NCI-H526 (cell line): ENCODE measurements around the gene TBC1D1.
"Not testable (repeated sequence)": the region's sequence is repeated elsewhere in the genome, so short reads cannot be mapped to it uniquely, and the experiment has no call there.

ENCODE experiments used
- DNase-seq, 2 experiments: peaks; one replicate each; lab custom pipeline; 2025; lab: John Stamatoyannopoulos, UW

The TBC1D1 gene

DNA sequence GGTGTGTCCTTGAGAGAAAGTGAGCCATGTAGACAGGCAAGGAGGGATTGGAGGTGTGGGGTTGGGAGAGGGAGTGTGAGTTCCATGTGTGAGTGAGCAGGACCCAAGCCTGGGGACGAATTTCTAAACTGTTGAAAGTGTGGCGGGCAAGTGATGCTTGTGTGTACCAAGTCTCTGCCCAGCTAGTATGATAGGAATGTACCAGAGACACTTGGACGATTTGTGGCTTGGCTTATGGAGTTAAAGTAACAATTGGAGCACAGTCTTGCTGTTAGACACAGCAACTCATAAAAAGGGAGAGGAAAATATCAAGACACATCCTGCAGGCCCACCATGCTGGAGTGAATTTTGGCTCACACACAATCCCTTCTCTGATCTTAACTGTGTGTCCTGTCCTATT, 77.9 kb downstream of the TBC1D1 start:
- no peak for DNase-seq

GRCh38 chr4:37970702-37971101, 79.8 kb downstream of the TBC1D1 start:
- DNase-seq, result no peak

DNA sequence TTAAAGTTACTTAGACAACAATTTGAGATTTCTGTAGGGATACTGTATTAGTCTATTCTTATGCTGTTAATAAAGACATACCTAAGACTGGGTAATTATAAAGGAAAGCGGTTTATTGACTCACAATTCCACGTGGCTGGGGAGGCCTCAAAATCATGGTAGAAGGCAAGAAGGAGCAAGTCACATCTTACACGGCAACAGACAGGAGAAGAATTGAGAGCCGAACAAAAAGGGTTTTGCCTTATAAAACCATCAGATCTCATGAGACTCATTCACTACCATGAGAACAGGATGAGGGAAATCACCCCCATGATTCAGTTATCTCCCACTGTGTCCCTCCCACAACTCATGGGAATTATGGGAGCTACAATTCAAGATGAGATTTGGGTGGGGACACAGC, 80.3 kb downstream of the TBC1D1 start:
- no peak for DNase-seq

DNA sequence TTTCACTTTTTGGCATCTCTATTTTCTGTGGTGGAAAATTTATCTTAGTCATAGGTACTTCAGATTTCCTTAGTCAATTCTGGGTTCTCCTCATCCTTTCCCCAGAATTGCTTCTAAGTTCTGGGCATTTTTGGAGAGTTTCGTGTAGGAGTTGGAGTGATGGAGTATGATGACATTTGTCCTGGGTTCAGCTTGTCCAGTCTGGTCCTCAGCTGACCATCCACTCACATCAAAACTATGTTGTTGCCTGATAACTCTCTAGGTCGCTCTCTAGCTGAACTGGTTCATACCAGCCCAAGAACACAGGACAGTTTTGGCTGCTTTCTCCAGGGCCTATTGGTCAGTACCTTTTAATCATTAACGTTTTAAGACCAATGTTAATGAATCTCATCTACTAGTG, 82.6 kb downstream of the TBC1D1 start:
- DNase-seq, result no peak

DNA sequence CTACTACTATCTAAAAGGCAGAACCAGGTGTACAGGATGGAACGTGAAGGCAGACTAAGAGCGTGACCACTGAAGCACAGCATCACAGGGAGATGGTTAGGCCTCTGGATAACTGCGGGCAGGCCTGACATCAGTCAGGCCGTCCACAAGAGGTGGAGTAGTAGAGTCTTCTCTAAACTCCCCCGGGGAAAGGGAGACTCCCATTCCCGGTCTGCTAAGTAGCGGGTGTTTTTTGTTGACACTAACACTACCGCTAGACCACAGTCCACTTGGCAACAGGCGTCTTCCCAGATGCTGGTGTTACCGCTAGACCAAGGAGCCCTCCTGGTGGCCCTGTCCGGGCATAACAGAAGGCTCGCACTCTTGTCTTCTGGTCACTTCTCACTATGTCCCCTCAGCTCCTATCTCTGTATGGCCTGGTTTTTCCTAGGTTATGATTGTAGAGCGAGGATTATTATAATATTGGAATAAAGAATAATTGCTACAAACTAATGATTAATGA, 84.5 kb downstream of the TBC1D1 start:
- DNase-seq, result not testable (repeated sequence)

DNA sequence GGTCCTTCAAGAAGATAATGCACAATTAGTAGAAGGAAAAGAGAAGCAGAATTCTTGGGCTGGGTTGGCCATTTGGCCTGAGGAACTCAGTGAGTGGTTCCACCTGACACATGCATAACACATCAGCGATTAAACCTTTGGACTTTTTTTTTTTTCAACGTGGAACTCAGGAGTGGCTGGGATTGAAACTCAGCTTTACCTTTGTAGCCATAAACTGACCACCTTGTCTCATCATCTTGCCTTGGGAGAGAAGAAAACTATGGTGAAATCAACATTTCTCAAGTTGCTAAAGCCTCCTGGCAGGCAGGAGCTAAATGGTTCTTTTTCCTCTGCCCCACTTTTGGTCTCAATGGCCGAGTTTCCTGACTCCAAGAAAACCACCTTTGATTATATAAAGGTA, 85.6 kb downstream of the TBC1D1 start:
- peak in 1 of 2 experiments; percentile 40 for DNase-seq

GRCh38 chr4:37976991-37977470, 86.1 kb downstream of the TBC1D1 start:
- DNase-seq, result peak; percentile 19 to 80

GRCh38 chr4:37977471-37978247, 86.8 kb downstream of the TBC1D1 start:
- peak; percentile 33 to 76 for DNase-seq

- DNase-seq, result no peak
These were observed 87.5 kb downstream of the TBC1D1 start for GRCh38 chr4:37978248-37978924.

DNA sequence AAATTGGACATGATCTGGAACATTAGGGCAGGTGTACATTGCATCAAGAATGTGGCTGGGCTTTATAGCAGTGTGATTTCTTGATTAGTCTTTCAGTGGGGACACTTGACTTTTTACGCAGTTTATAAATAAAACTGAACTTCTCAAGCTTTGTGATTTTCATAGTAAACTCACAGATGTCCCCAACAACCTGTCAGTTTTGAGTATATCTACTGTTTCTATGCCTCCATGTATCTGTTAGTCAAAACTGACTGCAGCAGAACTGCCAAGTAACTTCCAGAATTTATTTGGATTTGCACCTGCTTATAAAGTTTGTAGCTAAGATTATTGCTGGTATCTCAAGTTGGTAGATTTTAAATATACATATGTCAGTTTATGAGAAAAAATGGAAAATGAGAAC, 89.4 kb downstream of the TBC1D1 start:
- no peak for DNase-seq

DNA sequence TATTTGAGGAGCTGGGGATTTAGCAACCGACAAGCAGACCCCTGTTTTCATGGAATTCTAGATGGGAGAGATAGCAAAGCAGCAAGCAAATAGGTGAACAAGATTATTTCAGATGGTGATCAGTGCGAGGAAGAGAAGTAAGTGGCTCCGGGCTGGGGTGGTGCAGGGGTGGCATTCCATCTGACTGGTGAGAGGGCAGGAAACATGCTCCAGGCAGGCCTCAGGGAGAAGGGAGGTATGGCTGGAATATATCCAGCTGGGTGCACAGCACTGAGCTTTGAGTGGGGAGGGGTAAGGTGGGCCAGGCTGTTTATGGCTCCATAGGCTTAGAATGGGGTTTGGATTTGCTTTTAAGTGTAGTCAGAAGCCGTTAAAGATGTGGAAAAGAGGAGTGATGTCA, 90.5 kb downstream of the TBC1D1 start:
- no peak for DNase-seq

DNA sequence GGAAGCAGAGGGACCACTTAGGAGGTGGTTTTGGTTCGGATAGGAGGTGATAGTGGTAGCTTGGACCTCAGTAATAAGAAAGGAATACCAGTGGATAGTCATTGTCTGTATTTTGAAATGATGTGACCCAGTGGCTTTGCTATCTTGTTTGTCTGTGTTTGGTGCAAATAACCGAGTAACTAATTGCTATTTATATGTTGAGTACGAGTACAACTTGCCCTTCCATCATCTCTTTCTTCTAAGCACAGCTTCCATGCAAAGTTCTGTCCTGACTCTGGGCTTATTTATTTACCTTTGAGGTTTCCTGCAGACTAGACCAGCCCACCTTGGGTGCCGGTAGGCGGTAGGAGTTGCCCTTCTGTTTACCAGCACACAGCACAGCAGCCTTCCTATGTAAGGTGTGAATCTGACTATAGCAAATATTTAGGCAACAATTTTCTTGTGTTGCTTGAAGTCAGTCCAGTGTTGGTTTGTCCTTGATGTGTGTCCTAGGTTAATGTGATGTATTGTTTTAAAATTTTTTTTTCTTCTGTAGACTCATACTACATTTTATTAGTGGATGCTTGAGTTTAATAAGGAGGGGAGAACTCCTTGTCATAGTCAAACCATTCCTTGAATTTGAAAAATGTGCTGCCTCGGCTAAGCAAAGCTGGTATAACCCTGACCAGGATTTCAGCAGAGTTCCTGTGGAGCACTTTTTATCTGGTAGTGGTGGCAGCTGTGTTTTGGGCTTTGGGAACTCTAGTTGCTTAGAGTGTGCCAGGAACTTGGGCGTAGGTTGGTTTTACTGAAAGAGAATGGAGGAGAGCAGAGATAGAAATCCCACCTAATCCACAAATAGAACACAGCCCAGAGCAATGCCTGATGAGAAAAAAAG, 91.2 kb downstream of the TBC1D1 start:
- peak; percentile 25 to 67 for DNase-seq

DNA sequence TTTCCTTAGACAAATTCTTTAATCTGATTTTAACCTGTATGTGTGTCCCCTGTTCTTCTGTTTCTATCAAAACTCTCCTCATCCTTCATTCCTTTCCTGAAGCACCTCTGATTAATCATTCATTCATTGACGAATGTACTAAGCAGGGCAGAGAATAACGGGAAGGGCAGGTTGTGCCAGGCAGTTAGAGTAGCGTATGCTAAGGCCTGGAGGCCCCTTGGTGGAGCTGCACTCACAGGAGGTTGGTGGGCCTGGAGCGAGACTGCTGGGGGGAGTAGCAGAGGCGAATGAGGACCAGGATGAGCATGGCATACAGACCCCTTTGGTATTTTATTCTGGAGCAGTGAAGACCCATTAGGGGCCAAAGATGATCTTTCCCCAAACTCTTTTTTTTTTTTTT, 91.9 kb downstream of the TBC1D1 start:
- DNase-seq, result no peak

DNA sequence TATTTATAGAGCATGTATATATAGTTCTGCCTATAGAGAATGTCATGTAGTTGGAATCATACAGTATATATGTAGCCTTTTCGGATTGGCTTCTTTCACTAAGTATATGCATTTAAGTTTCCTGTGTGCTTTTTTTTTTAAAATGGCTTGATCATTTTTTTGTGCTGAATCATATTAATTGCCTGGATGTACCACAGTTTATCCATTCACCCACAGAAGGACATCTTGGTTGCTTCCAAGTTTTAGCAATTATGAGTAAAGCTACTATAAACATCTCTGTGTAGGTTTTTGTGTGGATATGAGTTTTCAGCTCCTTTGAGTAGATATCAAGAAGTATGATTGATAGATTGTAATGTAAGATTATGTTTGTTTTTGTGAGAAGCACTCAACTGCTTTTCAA, 93.1 kb downstream of the TBC1D1 start:
- no peak for DNase-seq

DNA sequence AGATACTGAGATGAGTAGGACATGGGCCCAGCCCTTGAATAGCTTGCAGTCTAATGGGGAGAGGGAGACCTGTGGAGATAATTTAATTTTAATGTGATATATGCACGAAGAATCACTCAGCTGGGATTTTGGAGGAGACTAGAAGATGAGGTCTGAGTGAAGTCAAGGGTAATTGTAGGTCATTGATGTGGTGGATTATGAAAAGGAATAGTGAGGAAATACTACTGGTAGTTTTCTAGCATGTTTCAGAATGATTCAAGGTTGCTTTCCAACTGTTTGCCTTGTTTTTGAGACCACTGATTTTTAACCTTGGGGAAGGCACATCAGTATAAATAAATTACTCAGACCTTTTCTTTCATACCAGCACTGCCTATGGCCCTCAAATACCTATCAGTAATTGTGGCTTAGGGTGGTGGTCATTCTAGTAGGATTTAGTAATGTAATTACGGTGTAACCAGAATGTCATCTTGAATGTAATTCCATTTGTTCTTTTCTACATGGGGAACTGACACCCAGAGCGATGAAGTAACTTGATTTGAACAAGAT, 94.9 kb downstream of the TBC1D1 start:
- no peak for DNase-seq

GRCh38 chr4:37988670-37989069, 97.8 kb downstream of the TBC1D1 start:
- DNase-seq, result peak in 1 of 2 experiments; percentile 47

DNA sequence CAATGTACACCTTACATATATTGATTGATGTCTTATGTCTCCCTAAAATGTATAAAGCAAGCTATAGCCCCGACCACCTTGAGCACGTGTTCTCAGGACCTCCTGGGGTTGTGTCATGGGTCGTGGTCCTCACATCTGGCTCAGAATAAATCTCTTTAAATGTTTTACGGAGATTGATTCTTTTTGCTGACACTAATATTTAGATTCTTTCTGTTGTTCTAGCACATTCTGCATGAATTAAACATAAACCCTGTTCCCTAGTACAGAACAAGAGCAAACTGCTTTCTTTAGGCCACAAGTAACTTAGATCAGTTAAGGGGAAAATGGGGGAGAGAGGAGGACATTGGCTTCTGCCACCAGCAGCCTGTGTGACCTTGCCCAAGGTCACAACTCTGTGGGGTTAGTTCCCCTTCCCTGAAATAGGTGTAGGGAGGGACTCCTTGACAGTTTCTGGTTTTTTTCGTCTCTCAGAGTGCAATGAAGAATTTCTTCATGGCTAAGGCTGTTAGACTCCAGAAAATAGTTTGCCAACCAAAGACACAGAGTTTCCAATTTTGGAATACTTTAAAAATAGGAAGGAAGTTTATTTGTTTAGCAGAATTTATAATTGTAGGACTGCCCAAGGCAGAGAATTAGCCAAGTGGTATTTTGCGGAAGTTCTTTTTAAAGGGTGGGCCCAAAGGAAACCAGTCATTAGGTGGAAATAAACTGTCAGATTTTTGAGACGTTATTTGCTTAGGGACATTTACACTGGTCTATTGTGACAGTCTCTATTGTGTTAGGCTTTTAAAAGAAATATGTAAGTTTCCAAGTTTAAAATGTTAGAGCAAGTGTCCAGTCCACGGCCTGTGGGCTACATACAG, 98.7 kb downstream of the TBC1D1 start:
- DNase-seq, result no peak

GRCh38 chr4:37990731-37991245, 99.9 kb downstream of the TBC1D1 start:
- DNase-seq, result no peak

- no peak for DNase-seq
These were observed 100.9 kb downstream of the TBC1D1 start for GRCh38 chr4:37991623-37992410.

GRCh38 chr4:37993806-37994205, 102.9 kb downstream of the TBC1D1 start:
- DNase-seq, result no peak
